B cell (primary cell): ENCODE results near the gene TNFRSF13B. TPM values are rescaled to one million over a fixed set of nuclear protein-coding genes. Genes with fewer than 3 reads are reported as not detected.
"Not testable (repeated sequence)": the region's sequence is repeated elsewhere in the genome, so short reads cannot be mapped to it uniquely, and the experiment has no call there.

Experiments used
- ATAC-seq: fragments of 200-7000 bp; cut with Tn5 transposase; one replicate; pipeline ENCODE4 v1.10.0; 2021; ENCODE audit warnings: low read depth, mild to moderate bottlenecking, moderate number of reproducible peaks, moderate library complexity
- CTCF ChIA-PET: fragments of 350-600 bp; sonication (Branson Sonifier 250); formaldehyde crosslinking; loops from one replicate; lab custom pipeline; 2021; ENCODE audit warnings: antibody characterized with exemption, inconsistent platforms; lab: Charles Lee
- POLR2A ChIA-PET: fragments of 350-600 bp; sonication (Branson Sonifier 250); formaldehyde crosslinking; loops from one replicate; lab custom pipeline; 2021; ENCODE audit warnings: antibody characterized with exemption; lab: Charles Lee
- DNase-seq: peaks from one replicate; pipeline ENCODE4 v3.0.0; 2013
- H2AFZ ChIP-seq: 2 replicates; pipeline ENCODE4 v1.6.1; 2012; ENCODE audit warnings: mild to moderate bottlenecking, low read depth, low read length; ENCODE audit not compliant: insufficient read depth, poor library complexity, severe bottlenecking
- H3K27ac ChIP-seq, 2 donors: 1 replicate in 1 of 2; 2 replicates in 1 of 2; pipeline ENCODE4 v1.5.1; 2012 to 2013; ENCODE audit warnings: low read length in 2 of 2, mild to moderate bottlenecking in 2 of 2, moderate library complexity in 1 of 2
- H3K27me3 ChIP-seq, 4 experiments: fragments of 200-600 bp in 1 of 4; sonication (generic) in 1 of 4; replicated peaks in 1 of 4; 1 replicate in 2 of 4; 2 replicates in 2 of 4; pipeline versions ENCODE4 v1.6.1 to v1.7.0; 2013 to 2016; ENCODE audit warnings: low read length in 3 of 4, mild to moderate bottlenecking in 2 of 4, mixed read lengths in 1 of 4, moderate library complexity in 1 of 4; ENCODE audit not compliant: insufficient read depth in 4 of 4, control insufficient read depth in 3 of 4; ENCODE audit errors: control extremely low read depth in 1 of 4
- H3K36me3 ChIP-seq, 2 experiments: replicated peaks in 1 of 2; 1 replicate in 1 of 2; 2 replicates in 1 of 2; pipeline versions ENCODE4 v1.6.1 to v1.7.1; 2013; ENCODE audit warnings: low read length in 1 of 2; ENCODE audit not compliant: insufficient read depth in 2 of 2, control insufficient read depth in 1 of 2; ENCODE audit errors: control extremely low read depth in 1 of 2, extremely low read depth in 1 of 2
- H3K4me1 ChIP-seq, 2 donors: fragments of 200-600 bp in 1 of 2; sonication (generic) in 1 of 2; 1 replicate in 1 of 2; 2 replicates in 1 of 2; pipeline versions ENCODE4 v1.5.1 to v1.6.1; 2013 to 2017; ENCODE audit warnings: low read length in 2 of 2; ENCODE audit not compliant: control insufficient read depth in 2 of 2, insufficient read depth in 2 of 2
- H3K4me2 ChIP-seq: replicated peaks from 2 replicates; pipeline ENCODE3; 2012; ENCODE audit warnings: mild to moderate bottlenecking, low read depth, low read length; ENCODE audit not compliant: poor library complexity, severe bottlenecking
- H3K4me3 ChIP-seq, 5 experiments: fragments of 200-600 bp in 1 of 5; sonication (generic) in 1 of 5; 1 replicate in 3 of 5; 2 replicates in 2 of 5; pipeline versions ENCODE4 v1.5.1 to v1.7.0; 2011 to 2016; ENCODE audit warnings: low read length in 4 of 5, mild to moderate bottlenecking in 4 of 5, low read depth in 2 of 5, control low read depth in 1 of 5, moderate library complexity in 1 of 5; ENCODE audit not compliant: insufficient read depth in 1 of 5; ENCODE audit errors: control extremely low read depth in 1 of 5, extremely low read depth in 1 of 5
- H3K79me2 ChIP-seq: fragments of 200-600 bp; sonication (generic); one replicate; pipeline ENCODE4 v1.6.0; 2016; ENCODE audit warnings: low read length; ENCODE audit not compliant: control insufficient read depth, insufficient read depth
- H3K9ac ChIP-seq: fragments of 200-600 bp; sonication (generic); 2 replicates; pipeline ENCODE4 v1.6.1; 2017; ENCODE audit warnings: mild to moderate bottlenecking, low read length, moderate library complexity
- H3K9me3 ChIP-seq, 3 donors: one replicate each; pipeline versions ENCODE4 v1.6.1 to v1.7.1; 2013; ENCODE audit warnings: low read length in 2 of 3; ENCODE audit not compliant: control insufficient read depth in 2 of 3, insufficient read depth in 1 of 3; ENCODE audit errors: control extremely low read depth in 1 of 3
- H4K20me1 ChIP-seq: 2 replicates; pipeline ENCODE4 v1.6.0; 2012; ENCODE audit warnings: mild to moderate bottlenecking, low read length; ENCODE audit not compliant: insufficient read depth, control insufficient read depth, poor library complexity, severe bottlenecking
- H3K27ac Mint-ChIP-seq: one replicate; pipeline ENCODE4 v1.8.0; 2021; ENCODE audit warnings: mixed read lengths
- H3K27me3 Mint-ChIP-seq: one replicate; pipeline ENCODE4 v1.8.0; 2021; ENCODE audit warnings: mixed read lengths
- H3K4me1 Mint-ChIP-seq: one replicate; pipeline ENCODE4 v1.8.0; 2021; ENCODE audit warnings: mixed read lengths
- H3K4me3 Mint-ChIP-seq: one replicate; pipeline ENCODE4 v1.8.0; 2021; ENCODE audit warnings: mixed read lengths
- H3K9me3 Mint-ChIP-seq: one replicate; pipeline ENCODE4 v1.8.0; 2022; ENCODE audit warnings: mixed read lengths; ENCODE audit not compliant: insufficient read depth
- EZH2 ChIP-seq: IDR thresholded peaks from 2 replicates; pipeline ENCODE4 v1.6.1; 2012; ENCODE audit warnings: borderline replicate concordance, low read depth, mild to moderate bottlenecking, moderate library complexity, low read length; ENCODE audit not compliant: insufficient read depth, poor library complexity, severe bottlenecking
- WGBS: methylation state at CpG from one replicate; pipeline ENCODE4 v1.1.5; 2013; ENCODE audit warnings: missing lambda C conversion rate; ENCODE audit not compliant: insufficient coverage; 5-methylcytosine and 5-hydroxymethylcytosine counted together
- intact Hi-C: fragments of 100-400 bp; cut with micrococcal nuclease; formaldehyde crosslinking; loops from one replicate; pipeline ENCODE4 v1.10.0; 2022
- polyA plus RNA-seq: library from polyadenylated mRNA; depleted of rRNA; stranded (reverse); fragments of >200 nt; gene quantifications from 2 replicates; pipeline ENCODE4 v1.2.3, GENCODE V29; 2012
- total RNA-seq, 2 donors: library from RNA; stranded (reverse); fragments of 120-200 nt in 1 of 2; gene quantifications; 1 replicate in 1 of 2; 2 replicates in 1 of 2; pipeline versions ENCODE4 v1.2.3 to v1.2.4, GENCODE V29; 2013 to 2022

TNFRSF13B gene
- total and polyA plus RNA-seq, 2 donors (not counting 1 experiment from before 2014, with no cell fraction given) = 74.5 to 219 TPM

GRCh38 chr17:16900288-16900882 is 71.5 kb downstream of the TNFRSF13B start:
- intact Hi-C loops = no loop called here
- ATAC-seq (no peak), DNase-seq (no peak)
- Histone ChIP-seq H3K36me3 (no peaks in the 10 kb centered on the region), H2AFZ (no peak overlapping the region), H3K9ac (no peak overlapping the region), H3K79me2 (no peaks in the 10 kb centered on the region), H3K4me1 (no peaks in the 10 kb centered on the region), H3K27ac (no peak overlapping the region), H3K4me2 (no peak overlapping the region), H3K27me3 (peaks cover 0 to 10% (median 4%) of the 10 kb centered on the region in 4 experiments), H3K4me3 (no peak overlapping the region), H3K9me3 (peaks cover 0 to 1% (median 0%) of the 10 kb centered on the region in 3 donors), H4K20me1 (no peaks in the 10 kb centered on the region)
- Mint-ChIP-seq H3K9me3 (no peaks in the 10 kb centered on the region), H3K4me3 (no peak overlapping the region), H3K4me1 (peaks cover 2% of the 10 kb centered on the region), H3K27ac (no peak overlapping the region), H3K27me3 (peaks cover 41% of the 10 kb centered on the region)
- no peak for TF ChIP-seq EZH2
- 100% methylated on average over 2 of the region's 2 CpGs for WGBS
- CTCF ChIA-PET = no interaction called here
- POLR2A ChIA-PET = no interaction called here

DNA sequence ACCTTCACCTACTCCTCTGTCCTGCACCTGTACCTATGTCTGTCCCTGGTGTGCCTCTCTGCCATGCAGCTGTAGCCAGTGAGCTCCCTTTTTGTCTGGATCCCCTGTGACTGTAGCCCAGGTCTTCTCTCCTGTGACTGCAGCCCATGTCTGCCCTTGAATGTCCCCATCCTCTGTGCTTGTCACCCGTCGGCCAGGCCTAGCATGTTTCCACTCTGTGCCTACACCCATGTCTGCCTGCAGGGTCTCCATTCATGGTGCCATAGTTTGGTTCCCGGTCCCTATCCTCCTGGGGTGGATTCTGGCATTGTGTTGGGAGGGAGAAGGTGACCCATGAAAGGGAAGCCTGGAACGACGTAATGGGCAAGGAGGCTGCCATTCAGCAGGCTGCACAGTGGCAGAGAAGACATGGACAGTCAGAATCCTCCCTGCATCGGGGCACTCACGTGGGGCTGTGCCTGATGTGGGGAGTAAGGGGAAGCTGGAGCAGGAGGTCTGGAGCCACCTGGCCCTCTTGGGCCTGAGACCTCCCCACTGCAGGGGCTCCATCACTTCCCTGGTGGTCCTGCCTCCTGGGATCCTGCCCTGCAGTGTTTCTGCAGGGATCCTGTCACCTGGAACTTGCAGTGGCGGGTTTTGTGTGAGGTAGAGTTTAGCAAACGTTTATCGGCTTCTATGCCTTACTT is 74.6 kb downstream of the TNFRSF13B start:
- H4K20me1 ChIP-seq, H3K9ac ChIP-seq, H3K27ac ChIP-seq, H3K4me1 Mint-ChIP-seq, H3K9me3 Mint-ChIP-seq, H3K4me2 ChIP-seq, intact Hi-C loops, H3K4me3 ChIP-seq, H3K79me2 ChIP-seq, H3K27ac Mint-ChIP-seq, H3K4me1 ChIP-seq, ATAC-seq, CTCF ChIA-PET, H3K36me3 ChIP-seq, H2AFZ ChIP-seq, H3K4me3 Mint-ChIP-seq, POLR2A ChIA-PET, H3K27me3 ChIP-seq, DNase-seq, H3K9me3 ChIP-seq: not testable (repeated sequence)
- H3K27me3 Mint-ChIP-seq = peaks cover 22% of the 10 kb centered on the region
- WGBS = 96% methylated on average over 3 of the region's 10 CpGs

GRCh38 chr17:16896235-16896634 is 75.7 kb downstream of the TNFRSF13B start:
- CTCF ChIA-PET = not testable (repeated sequence)

More at GRCh38 chr17:16896235-16896634, 75.7 kb downstream of the TNFRSF13B start:
- H3K27ac Mint-ChIP-seq, H3K9me3 Mint-ChIP-seq, H3K27ac ChIP-seq, H3K9ac ChIP-seq, H3K36me3 ChIP-seq, H3K79me2 ChIP-seq, ATAC-seq, H3K4me2 ChIP-seq, intact Hi-C loops, H3K9me3 ChIP-seq, H3K4me3 ChIP-seq, H3K4me1 ChIP-seq, POLR2A ChIA-PET, H3K4me3 Mint-ChIP-seq, H4K20me1 ChIP-seq, H2AFZ ChIP-seq, DNase-seq, H3K27me3 ChIP-seq, H3K4me1 Mint-ChIP-seq: not testable (repeated sequence)
- peaks cover 16% of the 10 kb centered on the region for H3K27me3 Mint-ChIP-seq
- 91% methylated on average over 5 of the region's 8 CpGs for WGBS
